Measurements from ENCODE around the gene CADM1.

- TF ChIP-seq CTCF (IDR thresholded peaks at IDR 0.05) (no peak), POLR2A (IDR thresholded peaks at IDR 0.05) (no peak)
Observed at GRCh38 chr11:115303929-115304531, 200.2 kb downstream of the CADM1 start.

Data from right lobe of liver (tissue), 4 donors.